Neural cell (in vitro differentiated cells): Measurements from ENCODE around the gene GGA1. TPM values are rescaled to one million over a fixed set of nuclear protein-coding genes. Genes with fewer than 3 reads are reported as not detected.

ENCODE experiments used
- H2AFZ ChIP-seq: fragments of 200-600, 300-800 bp; sonication (generic), shearing (Covaris generic); 2 replicates; pipeline ENCODE4 v1.6.0; 2014; ENCODE audit warnings: low read depth, mild to moderate bottlenecking, antibody characterized with exemption, low read length, moderate library complexity
- H3F3A ChIP-seq: fragments of 200-600 bp; shearing (Covaris generic); 2 replicates; pipeline ENCODE4 v1.6.1; 2016; ENCODE audit warnings: mild to moderate bottlenecking, moderate library complexity, mixed read lengths, antibody characterized with exemption, low read length; ENCODE audit not compliant: insufficient read depth, poor library complexity, severe bottlenecking
- H3K27ac ChIP-seq: fragments of 200-600, 300-800 bp; sonication (generic), shearing (Covaris generic); 2 replicates; pipeline ENCODE4 v1.5.1; 2014; ENCODE audit warnings: mild to moderate bottlenecking, low read length, moderate library complexity
- H3K27me3 ChIP-seq: fragments of 300-800, 200-600 bp; sonication (generic), shearing (Covaris generic); 2 replicates; pipeline ENCODE4 v1.6.0; 2014; ENCODE audit warnings: mild to moderate bottlenecking, low read depth, low read length, moderate library complexity; ENCODE audit not compliant: insufficient read depth
- H3K36me3 ChIP-seq: fragments of 300-800, 200-600 bp; sonication (generic), shearing (Covaris generic); 2 replicates; pipeline ENCODE4 v1.5.1; 2014; ENCODE audit warnings: mild to moderate bottlenecking, antibody characterized with exemption, low read length, moderate library complexity; ENCODE audit not compliant: insufficient read depth
- H3K4me2 ChIP-seq: fragments of 300-800, 200-600 bp; sonication (generic), shearing (Covaris generic); 2 replicates; pipeline ENCODE4 v1.6.0; 2014; ENCODE audit warnings: mild to moderate bottlenecking, low read length
- H3K4me3 ChIP-seq: fragments of 300-800, 200-600 bp; sonication (generic), shearing (Covaris generic); 2 replicates; pipeline ENCODE4 v1.5.1; 2014; ENCODE audit warnings: mild to moderate bottlenecking, low read length, moderate library complexity
- H3K79me2 ChIP-seq: fragments of 200-600 bp; shearing (Covaris generic); replicated peaks from 2 replicates; pipeline ENCODE4 v1.6.0; 2014; ENCODE audit warnings: mild to moderate bottlenecking, low read length, moderate library complexity; ENCODE audit not compliant: insufficient read depth
- H3K9ac ChIP-seq: fragments of 300-800, 200-600 bp; sonication (generic), shearing (Covaris generic); 2 replicates; pipeline ENCODE4 v1.6.1; 2016; ENCODE audit warnings: mild to moderate bottlenecking, low read length, mixed read lengths
- H3K9me2 ChIP-seq: fragments of 200-600 bp; shearing (Covaris generic); 2 replicates; pipeline ENCODE4 v1.6.1; 2016; ENCODE audit warnings: mild to moderate bottlenecking, low read length, mixed read lengths; ENCODE audit not compliant: insufficient read depth
- H3K9me3 ChIP-seq: fragments of 200-600, 300-800 bp; sonication (generic), shearing (Covaris generic); 2 replicates; pipeline ENCODE4 v1.6.1; 2016; ENCODE audit warnings: mild to moderate bottlenecking, mixed run types, low read length, moderate library complexity, mixed read lengths
- H4K20me1 ChIP-seq: fragments of 200-600 bp; shearing (Covaris generic); 2 replicates; pipeline ENCODE4 v1.6.1; 2016; ENCODE audit warnings: mild to moderate bottlenecking, mixed run types; ENCODE audit not compliant: insufficient read depth
- CTCF ChIP-seq: fragments of 450-650 bp; IDR thresholded peaks from 2 replicates; pipeline ENCODE4 v1.5.1; 2014; ENCODE audit warnings: antibody characterized with exemption, mild to moderate bottlenecking, moderate library complexity; ENCODE audit not compliant: poor library complexity, severe bottlenecking
- EP300 ChIP-seq: fragments of 450-650 bp; conservative IDR thresholded peaks from 2 replicates; pipeline ENCODE4 v1.6.1; 2014; ENCODE audit warnings: antibody characterized with exemption, mild to moderate bottlenecking, moderate library complexity; ENCODE audit not compliant: poor library complexity, severe bottlenecking
- EZH2 ChIP-seq: fragments of 200-600, 300-800 bp; shearing (Covaris generic), sonication (generic); IDR thresholded peaks from 2 replicates; pipeline ENCODE4 v1.6.1; 2014; ENCODE audit warnings: antibody characterized with exemption, low read length, borderline replicate concordance, mild to moderate bottlenecking; ENCODE audit not compliant: insufficient read depth, poor library complexity, severe bottlenecking
- MXI1 ChIP-seq: fragments of 450-650 bp; conservative IDR thresholded peaks from 2 replicates; pipeline ENCODE4 v1.6.1; 2014; ENCODE audit warnings: antibody characterized with exemption, mild to moderate bottlenecking; ENCODE audit not compliant: poor library complexity, severe bottlenecking
- POLR2AphosphoS5 ChIP-seq: IDR thresholded peaks from 2 replicates; pipeline ENCODE4 v1.6.1; 2012
- RAD21 ChIP-seq: fragments of 450-650 bp; conservative IDR thresholded peaks from 2 replicates; pipeline ENCODE4 v1.6.1; 2014; ENCODE audit warnings: antibody characterized with exemption, mild to moderate bottlenecking, moderate library complexity
- SMC3 ChIP-seq: fragments of 450-650 bp; conservative IDR thresholded peaks from 2 replicates; pipeline ENCODE4 v1.6.1; 2014; ENCODE audit warnings: antibody characterized with exemption, mild to moderate bottlenecking, moderate library complexity; ENCODE audit not compliant: poor library complexity
- TAF1 ChIP-seq: IDR thresholded peaks from 2 replicates; pipeline ENCODE4 v1.6.1; 2012; ENCODE audit warnings: low read depth
- polyA plus RNA-seq: library from polyadenylated mRNA; depleted of rRNA; stranded (reverse); fragments of >200 nt; gene quantifications from 2 replicates; pipeline ENCODE4 v1.2.3, GENCODE V29; 2014
- TF ChIP-seq, protein P1 (sequence below): IDR thresholded peaks from 2 replicates; pipeline ENCODE4 v1.6.1; 2012; ENCODE audit warnings: borderline replicate concordance

The GGA1 gene
- polyA plus RNA-seq, 1 donor from 2014 or later: 57.5 TPM

- H2AFZ ChIP-seq: no peak overlapping the region
- H3K9ac ChIP-seq: no peak overlapping the region
Measured at GRCh38 chr22:37616201-37617083, 7.8 kb downstream of the GGA1 start.

DNA sequence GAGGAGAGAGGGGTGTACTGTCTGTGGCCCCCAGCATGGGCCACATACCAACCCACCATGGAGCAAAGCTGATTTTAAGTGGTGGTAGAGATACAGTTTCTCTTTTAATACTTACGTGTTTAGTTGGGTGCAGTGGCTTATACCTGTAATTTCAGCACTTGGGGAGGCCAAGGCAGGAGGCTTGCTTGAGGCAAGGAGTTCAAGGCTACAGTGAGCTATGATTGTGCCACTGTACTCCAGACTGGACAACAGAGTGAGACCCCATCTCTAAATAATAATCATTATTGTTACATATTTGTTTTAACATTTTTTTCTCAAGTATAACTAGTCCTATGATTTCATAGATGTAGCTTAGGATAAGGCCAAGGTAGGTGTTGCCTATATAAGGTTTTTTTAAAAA is 8.8 kb downstream of the GGA1 start:
- Histone ChIP-seq H3K27ac (no peak overlapping the region), H3K36me3 (no peaks in the 10 kb centered on the region)
- TF ChIP-seq EP300: no peak
- TF ChIP-seq TAF1: no peak
- TF ChIP-seq, protein P1, sequence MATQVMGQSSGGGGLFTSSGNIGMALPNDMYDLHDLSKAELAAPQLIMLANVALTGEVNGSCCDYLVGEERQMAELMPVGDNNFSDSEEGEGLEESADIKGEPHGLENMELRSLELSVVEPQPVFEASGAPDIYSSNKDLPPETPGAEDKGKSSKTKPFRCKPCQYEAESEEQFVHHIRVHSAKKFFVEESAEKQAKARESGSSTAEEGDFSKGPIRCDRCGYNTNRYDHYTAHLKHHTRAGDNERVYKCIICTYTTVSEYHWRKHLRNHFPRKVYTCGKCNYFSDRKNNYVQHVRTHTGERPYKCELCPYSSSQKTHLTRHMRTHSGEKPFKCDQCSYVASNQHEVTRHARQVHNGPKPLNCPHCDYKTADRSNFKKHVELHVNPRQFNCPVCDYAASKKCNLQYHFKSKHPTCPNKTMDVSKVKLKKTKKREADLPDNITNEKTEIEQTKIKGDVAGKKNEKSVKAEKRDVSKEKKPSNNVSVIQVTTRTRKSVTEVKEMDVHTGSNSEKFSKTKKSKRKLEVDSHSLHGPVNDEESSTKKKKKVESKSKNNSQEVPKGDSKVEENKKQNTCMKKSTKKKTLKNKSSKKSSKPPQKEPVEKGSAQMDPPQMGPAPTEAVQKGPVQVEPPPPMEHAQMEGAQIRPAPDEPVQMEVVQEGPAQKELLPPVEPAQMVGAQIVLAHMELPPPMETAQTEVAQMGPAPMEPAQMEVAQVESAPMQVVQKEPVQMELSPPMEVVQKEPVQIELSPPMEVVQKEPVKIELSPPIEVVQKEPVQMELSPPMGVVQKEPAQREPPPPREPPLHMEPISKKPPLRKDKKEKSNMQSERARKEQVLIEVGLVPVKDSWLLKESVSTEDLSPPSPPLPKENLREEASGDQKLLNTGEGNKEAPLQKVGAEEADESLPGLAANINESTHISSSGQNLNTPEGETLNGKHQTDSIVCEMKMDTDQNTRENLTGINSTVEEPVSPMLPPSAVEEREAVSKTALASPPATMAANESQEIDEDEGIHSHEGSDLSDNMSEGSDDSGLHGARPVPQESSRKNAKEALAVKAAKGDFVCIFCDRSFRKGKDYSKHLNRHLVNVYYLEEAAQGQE: no peak
- no peak for TF ChIP-seq MXI1
- TF ChIP-seq SMC3: no peak
- no peak for TF ChIP-seq RAD21
- no peak for TF ChIP-seq EZH2
- no peak for TF ChIP-seq CTCF
- TF ChIP-seq POLR2AphosphoS5: no peak

More at GRCh38 chr22:37616201-37617083, 7.8 kb downstream of the GGA1 start:
- H3K9me3 ChIP-seq: no peaks in the 10 kb centered on the region
- no peaks in the 10 kb centered on the region for H3K79me2 ChIP-seq
- H3F3A ChIP-seq: no peaks in the 10 kb centered on the region
- H3K4me3 ChIP-seq: no peak overlapping the region
- H3K36me3 ChIP-seq: no peaks in the 10 kb centered on the region
- no peaks in the 10 kb centered on the region for H3K27me3 ChIP-seq
- TF ChIP-seq MXI1: no peak
- TF ChIP-seq, protein P1: no peak
- H4K20me1 ChIP-seq: no peaks in the 10 kb centered on the region
- no peak overlapping the region for H3K27ac ChIP-seq
- H3K9me2 ChIP-seq: no peaks in the 10 kb centered on the region
- H3K4me2 ChIP-seq: no peak overlapping the region

More for the DNA sequence above, 8.8 kb downstream of the GGA1 start:
- H3K9ac ChIP-seq: no peak overlapping the region
- H3K79me2 ChIP-seq: no peaks in the 10 kb centered on the region
- H3K9me2 ChIP-seq: no peaks in the 10 kb centered on the region
- no peak overlapping the region for H2AFZ ChIP-seq
- no peak overlapping the region for H3K4me3 ChIP-seq
- H3K27me3 ChIP-seq: no peaks in the 10 kb centered on the region
- H3K4me2 ChIP-seq: no peak overlapping the region
- no peaks in the 10 kb centered on the region for H3K9me3 ChIP-seq
- H3F3A ChIP-seq: no peaks in the 10 kb centered on the region
- H4K20me1 ChIP-seq: no peaks in the 10 kb centered on the region
